Lower lobe of right lung (tissue), 2 donors: Measurements from ENCODE around the gene KCTD18. TPM values are rescaled to one million over a fixed set of nuclear protein-coding genes. Genes with fewer than 3 reads are reported as not detected.
A peak's percentile ranks its signal among the peaks of the same experiment; 100 is the strongest.

Experiments used
- ATAC-seq, 2 donors: fragments of 200-7000 bp; cut with Tn5 transposase; one replicate each; pipeline ENCODE4 v1.9.1; 2020 to 2022; ENCODE audit warnings: mild to moderate bottlenecking in 2 of 2, moderate library complexity in 2 of 2
- DNase-seq: peaks from one replicate; pipeline ENCODE4 v3.0.0-alpha.2; 2020
- H3K27ac ChIP-seq: fragments of 200-600 bp; one replicate; pipeline ENCODE4 v1.8.0; 2022
- H3K27me3 ChIP-seq: fragments of 200-600 bp; one replicate; pipeline ENCODE4 v1.8.0; 2022; ENCODE audit warnings: low read depth
- H3K36me3 ChIP-seq: fragments of 200-600 bp; one replicate; pipeline ENCODE4 v1.8.0; 2022; ENCODE audit warnings: mild to moderate bottlenecking
- H3K4me1 ChIP-seq: fragments of 200-600 bp; one replicate; pipeline ENCODE4 v1.8.0; 2022
- H3K4me3 ChIP-seq: fragments of 200-600 bp; one replicate; pipeline ENCODE4 v1.8.0; 2022; ENCODE audit warnings: mild to moderate bottlenecking
- H3K9me3 ChIP-seq: fragments of 200-600 bp; one replicate; pipeline ENCODE4 v1.8.0; 2022
- intact Hi-C: fragments of 100-400 bp; cut with DNase I; formaldehyde crosslinking; loops from one replicate; pipeline ENCODE4 v1.11.0; 2022
- total RNA-seq: library from RNA; stranded (reverse); fragmentation: NEBNext Ultra II Directional; extraction: Animal tissue kit (Norgen Biotek cat#: 25700); gene quantifications from one replicate; pipeline ENCODE4 v1.2.1, GENCODE V29; 2021
- TF ChIP-seq, protein P1 (sequence below): fragments of 200-600 bp; IDR thresholded peaks from one replicate; pipeline ENCODE4 v1.8.0; 2022; ENCODE audit warnings: antibody characterized with exemption, mild to moderate bottlenecking
- donor health status: DM: no; HTN: yes; CAD: no; lungs with severe emphysema.

KCTD18 gene
- total RNA-seq, 1 donor from 2014 or later, result 14.3 TPM

DNA sequence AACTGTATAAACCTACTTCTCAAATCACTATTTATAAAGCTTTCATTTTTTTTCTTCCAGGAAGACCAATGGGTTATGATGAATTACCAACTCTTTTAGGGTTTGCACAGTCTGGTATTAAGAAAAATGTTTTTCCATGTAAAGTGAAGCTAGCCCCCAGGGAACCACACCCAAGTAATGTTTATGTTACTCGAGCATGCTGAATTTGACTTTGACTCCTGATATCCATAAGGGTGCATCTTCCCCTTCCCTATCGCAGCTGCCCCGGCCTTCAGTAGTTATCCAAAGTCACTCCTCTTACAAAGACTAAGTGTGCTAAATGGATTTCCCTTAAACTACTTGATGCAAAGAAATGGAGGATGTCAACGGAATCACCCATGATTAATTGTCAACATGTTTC is 21.7 kb downstream of the KCTD18 start:
- Histone ChIP-seq H3K4me1 (no peaks in the 10 kb centered on the region), H3K36me3 (peaks cover 44% of the 10 kb centered on the region), H3K27me3 (no peaks in the 10 kb centered on the region), H3K4me3 (no peak overlapping the region), H3K9me3 (no peaks in the 10 kb centered on the region), H3K27ac (no peak overlapping the region)
- intact Hi-C loops, result no loop called here
- DNase-seq (no peak), ATAC-seq (no peak)
- TF ChIP-seq, protein P1, sequence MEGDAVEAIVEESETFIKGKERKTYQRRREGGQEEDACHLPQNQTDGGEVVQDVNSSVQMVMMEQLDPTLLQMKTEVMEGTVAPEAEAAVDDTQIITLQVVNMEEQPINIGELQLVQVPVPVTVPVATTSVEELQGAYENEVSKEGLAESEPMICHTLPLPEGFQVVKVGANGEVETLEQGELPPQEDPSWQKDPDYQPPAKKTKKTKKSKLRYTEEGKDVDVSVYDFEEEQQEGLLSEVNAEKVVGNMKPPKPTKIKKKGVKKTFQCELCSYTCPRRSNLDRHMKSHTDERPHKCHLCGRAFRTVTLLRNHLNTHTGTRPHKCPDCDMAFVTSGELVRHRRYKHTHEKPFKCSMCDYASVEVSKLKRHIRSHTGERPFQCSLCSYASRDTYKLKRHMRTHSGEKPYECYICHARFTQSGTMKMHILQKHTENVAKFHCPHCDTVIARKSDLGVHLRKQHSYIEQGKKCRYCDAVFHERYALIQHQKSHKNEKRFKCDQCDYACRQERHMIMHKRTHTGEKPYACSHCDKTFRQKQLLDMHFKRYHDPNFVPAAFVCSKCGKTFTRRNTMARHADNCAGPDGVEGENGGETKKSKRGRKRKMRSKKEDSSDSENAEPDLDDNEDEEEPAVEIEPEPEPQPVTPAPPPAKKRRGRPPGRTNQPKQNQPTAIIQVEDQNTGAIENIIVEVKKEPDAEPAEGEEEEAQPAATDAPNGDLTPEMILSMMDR, result no peak

DNA sequence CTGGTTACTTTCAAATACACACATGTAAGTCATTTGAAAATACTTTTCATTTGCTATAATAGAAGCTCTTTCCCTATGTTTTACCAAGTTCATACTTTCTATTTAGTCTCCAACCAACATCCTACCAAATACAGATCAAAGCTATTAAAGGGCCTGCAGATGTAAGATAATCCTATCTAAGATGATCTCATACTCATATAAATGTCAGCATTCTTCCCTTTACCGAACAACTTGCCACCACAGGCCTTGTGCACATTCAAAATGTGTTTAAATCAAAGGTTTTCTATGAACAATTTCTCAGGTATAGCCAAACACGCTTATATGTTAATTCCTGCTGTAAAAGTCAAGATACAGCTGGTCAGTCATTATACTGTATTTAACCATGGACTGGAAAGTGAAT is 23.3 kb downstream of the KCTD18 start:
- ATAC-seq, result no peak
- Histone ChIP-seq H3K4me3 (no peak overlapping the region), H3K27ac (no peak overlapping the region), H3K27me3 (no peaks in the 10 kb centered on the region), H3K36me3 (peaks cover 28% of the 10 kb centered on the region), H3K4me1 (peaks cover under 1% of the 10 kb centered on the region), H3K9me3 (no peaks in the 10 kb centered on the region)
- TF ChIP-seq, protein P1, result no peak
- intact Hi-C loops, result no loop called here
- DNase-seq, result no peak

DNA sequence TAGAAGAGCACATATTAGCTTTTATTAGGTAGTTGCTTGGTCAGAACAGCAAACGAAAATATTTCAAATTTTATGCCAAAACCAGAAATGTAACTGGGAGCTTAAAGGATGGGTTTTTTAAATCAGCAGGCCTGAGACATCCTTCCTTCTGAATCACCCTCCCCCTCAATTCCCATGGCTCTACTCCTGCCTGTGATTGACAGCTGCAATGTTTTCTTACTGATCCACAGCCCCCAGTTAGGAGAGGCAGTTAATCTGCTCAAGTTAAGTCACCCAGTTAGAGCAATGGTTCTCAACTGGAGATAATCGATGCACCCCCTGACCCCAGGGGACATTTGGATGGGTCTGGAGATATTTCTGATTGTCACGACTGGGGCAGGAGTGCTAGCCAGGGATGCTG is 24.9 kb downstream of the KCTD18 start:
- TF ChIP-seq, protein P1, result no peak
- no peak for ATAC-seq
- intact Hi-C loops, result loop anchor here (5.0 kb wide), 1 partner anchor 503 kb away; no protein-coding TSS in a partner anchor
- DNase-seq, result no peak
- H3K9me3 ChIP-seq, result no peaks in the 10 kb centered on the region
- H3K27me3 ChIP-seq, result no peaks in the 10 kb centered on the region
- peaks cover 5% of the 10 kb centered on the region for H3K4me1 ChIP-seq
- peaks cover 12% of the 10 kb centered on the region for H3K36me3 ChIP-seq
- no peak overlapping the region for H3K4me3 ChIP-seq
- no peak overlapping the region for H3K27ac ChIP-seq

DNA sequence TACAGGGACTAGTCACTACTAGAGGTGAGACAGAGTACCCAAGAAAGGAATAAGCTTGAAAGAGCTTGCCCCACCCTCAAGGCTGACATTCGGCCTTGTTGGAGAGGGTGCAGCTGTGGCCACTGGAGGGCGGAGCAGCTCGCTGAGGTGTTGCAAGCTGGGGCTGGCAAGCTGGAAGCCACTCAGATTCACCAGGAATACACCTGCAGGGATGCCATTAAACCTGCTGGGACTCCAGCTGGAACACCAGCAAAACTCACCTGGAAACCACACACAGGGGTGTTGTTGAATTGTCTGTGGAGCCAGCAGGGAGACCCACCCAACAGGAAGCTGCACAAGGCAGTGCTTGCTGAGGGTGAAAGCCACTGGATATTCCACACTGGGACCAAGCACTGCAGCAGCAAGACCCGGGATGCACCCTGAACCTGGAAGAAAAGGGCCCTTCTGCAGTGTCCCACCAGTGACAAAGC is 26.1 kb downstream of the KCTD18 start:
- Histone ChIP-seq H3K4me1 (peaks cover 10% of the 10 kb centered on the region), H3K9me3 (no peaks in the 10 kb centered on the region), H3K36me3 (peaks cover 7% of the 10 kb centered on the region), H3K27me3 (no peaks in the 10 kb centered on the region), H3K4me3 (no peak overlapping the region), H3K27ac (no peak overlapping the region)
- TF ChIP-seq, protein P1, result peak; percentile 50
- ATAC-seq (peak; percentile 73 to 85), DNase-seq (peak; percentile 71)
- intact Hi-C loops, result loop anchor here (5.0 kb wide), 1 partner anchor 501 kb away; no protein-coding TSS in a partner anchor

DNA sequence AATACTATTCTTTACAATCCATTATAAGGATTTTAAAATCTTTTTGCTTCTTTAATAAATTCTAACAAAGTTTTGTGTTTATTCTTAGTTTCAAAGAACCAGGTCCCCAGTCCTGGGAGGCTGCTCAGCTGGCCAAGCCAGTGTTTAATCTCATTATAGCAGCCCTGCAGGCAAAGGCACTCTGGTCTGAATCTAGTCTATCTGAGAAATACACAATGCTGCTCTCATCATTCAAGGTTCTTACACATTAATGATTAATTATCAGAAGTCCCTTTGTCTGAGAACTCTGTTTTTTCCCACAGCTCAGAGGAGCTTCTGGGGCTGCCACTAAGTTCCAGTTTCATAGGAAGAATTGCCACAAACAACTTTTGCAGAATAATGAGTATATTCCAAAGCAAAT is 27.7 kb downstream of the KCTD18 start:
- H3K9me3 ChIP-seq, result no peaks in the 10 kb centered on the region
- no peaks in the 10 kb centered on the region for H3K27me3 ChIP-seq
- intact Hi-C loops, result loop anchor here (5.0 kb wide), 1 partner anchor 500 kb away; no protein-coding TSS in a partner anchor
- ATAC-seq (no peak), DNase-seq (no peak)
- no peak overlapping the region for H3K27ac ChIP-seq
- TF ChIP-seq, protein P1, result no peak
- peaks cover 23% of the 10 kb centered on the region for H3K36me3 ChIP-seq
- peaks cover 10% of the 10 kb centered on the region for H3K4me1 ChIP-seq
- H3K4me3 ChIP-seq, result no peak overlapping the region
